H1 (cell line): ENCODE results near the gene PLEK. TPM values are rescaled to one million over a fixed set of nuclear protein-coding genes. Genes with fewer than 3 reads are reported as not detected.

ENCODE experiments used
- BACH1 ChIP-seq: IDR thresholded peaks from 2 replicates; pipeline ENCODE4 v1.6.1; 2012; ENCODE audit warnings: low read length, improper control_type of control experiment
- JUN ChIP-seq: IDR thresholded peaks from 2 replicates; pipeline ENCODE4 v1.6.1; 2011; ENCODE audit warnings: low read depth, mild to moderate bottlenecking, improper control_type of control experiment, low read length
- RAD21 ChIP-seq, 2 experiments: IDR thresholded peaks in 1 of 2; conservative IDR thresholded peaks in 1 of 2; 2 replicates each; pipeline ENCODE4 v1.6.1; 2011; ENCODE audit warnings: low read depth in 2 of 2, low read length in 2 of 2, improper control_type of control experiment in 1 of 2, inconsistent platforms in 1 of 2, mild to moderate bottlenecking in 1 of 2, moderate library complexity in 1 of 2
- SP2 ChIP-seq: IDR thresholded peaks from 2 replicates; pipeline ENCODE4 v1.6.1; 2012; ENCODE audit warnings: mild to moderate bottlenecking, low read length, inconsistent platforms
- SP4 ChIP-seq: IDR thresholded peaks from 2 replicates; pipeline ENCODE4 v1.6.1; 2012; ENCODE audit warnings: low read length, inconsistent platforms
- SUZ12 ChIP-seq: fragments of 200-600 bp; sonication (generic); IDR thresholded peaks from 2 replicates; pipeline ENCODE4 v1.6.1; 2012; ENCODE audit warnings: mild to moderate bottlenecking, inconsistent platforms, low read length, moderate library complexity, mixed read lengths
- TAF1 ChIP-seq: IDR thresholded peaks from 2 replicates; pipeline ENCODE4 v1.6.1; 2011; ENCODE audit warnings: mild to moderate bottlenecking, low read depth, low read length
- polyA plus RNA-seq, 7 experiments: library from polyadenylated mRNA; depleted of rRNA in 3 of 7; stranded (reverse) in 5 of 7; unstranded in 2 of 7; fragments of >200 nt in 5 of 7; fragments of 200-250 nt in 2 of 7; gene quantifications; 1 replicate in 5 of 7; 2 replicates in 1 of 7; 4 replicates in 1 of 7; pipeline versions ENCODE4 v1.2.1 to v1.2.3, GENCODE V29; 2011 to 2013; ENCODE audit warnings: missing spikeins in 2 of 7, mixed read lengths in 2 of 7
- total RNA-seq: library from RNA; stranded (reverse); fragmentation: NEBNext Ultra II Directional; extraction: Animal tissue kit (Norgen Biotek cat#: 25700); gene quantifications from 2 replicates; pipeline ENCODE4 v1.2.1, GENCODE V29; 2021

PLEK gene
- total and polyA plus RNA-seq, 2 of the 8 experiments (the other 6 are each of a cell fraction or from before 2014, with no cell fraction given), result not detected

DNA sequence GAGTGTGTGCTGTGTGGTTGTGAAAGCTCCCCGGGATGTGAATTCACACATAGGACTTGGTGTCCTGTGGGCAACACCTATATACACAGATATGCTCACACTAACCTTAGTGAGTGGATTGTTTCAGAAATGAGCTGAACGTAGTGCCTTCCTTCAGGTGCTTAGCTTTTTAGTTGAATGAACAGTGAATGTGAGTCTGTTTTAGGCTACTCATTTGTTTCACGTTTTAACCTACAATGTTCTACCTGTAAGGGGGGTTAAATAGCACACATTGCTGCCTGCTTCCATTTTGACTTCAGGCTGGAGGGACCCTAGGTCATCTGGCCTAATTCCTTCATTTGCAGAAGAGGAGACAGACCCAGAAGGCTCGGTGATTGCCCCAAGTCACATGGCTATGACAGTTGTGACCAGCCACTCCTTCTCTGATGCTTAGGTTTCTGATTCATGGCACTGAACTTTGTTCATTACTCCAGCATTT, 1.0 kb downstream of the PLEK start (continued):
- no peak for TF ChIP-seq SP4
- TF ChIP-seq RAD21 (IDR thresholded peaks at IDR 0.05 in 1 of 2, conservative IDR thresholded peaks at IDR 0.05 in 1 of 2; ENCODE audit: low read depth in 2 of 2, low read length in 2 of 2), result no peak
- no peak for TF ChIP-seq JUN
- TF ChIP-seq TAF1, result no peak
- TF ChIP-seq BACH1, result no peak
- TF ChIP-seq SUZ12, result no peak
- no peak for TF ChIP-seq SP2
- TF ChIP-seq, all 59 proteins: peak for 0
